Right cardiac atrium (tissue), 5 donors: ENCODE results near the gene IL24. TPM values are rescaled to one million over a fixed set of nuclear protein-coding genes. Genes with fewer than 3 reads are reported as not detected.

Experiments used
- ATAC-seq, 2 donors: fragments of 200-7000 bp; cut with Tn5 transposase; one replicate each; pipeline versions ENCODE4 v1.8.0 to v1.9.1; 2020; ENCODE audit warnings: moderate library complexity in 2 of 2, mild to moderate bottlenecking in 1 of 2
- DNase-seq, 3 donors: peaks; one replicate each; pipeline ENCODE4 v3.0.0-alpha.2; 2020
- H3K27ac ChIP-seq: one replicate; pipeline ENCODE4 v1.5.1; 2013; ENCODE audit warnings: mild to moderate bottlenecking, low read length, control low read depth, moderate library complexity
- H3K27me3 ChIP-seq: one replicate; pipeline ENCODE4 v1.6.1; 2013; ENCODE audit not compliant: control insufficient read depth, insufficient read depth
- H3K4me1 ChIP-seq: one replicate; pipeline ENCODE4 v1.6.1; 2013; ENCODE audit warnings: low read length; ENCODE audit not compliant: control insufficient read depth, insufficient read depth
- H3K4me3 ChIP-seq: one replicate; pipeline ENCODE4 v1.5.1; 2013; ENCODE audit warnings: low read length, control low read depth
- H3K9me3 ChIP-seq: one replicate; pipeline ENCODE4 v1.6.1; 2013; ENCODE audit warnings: low read length; ENCODE audit not compliant: control insufficient read depth
- WGBS: extraction: QIAGEN DNeasy Blood & Tissue Kit; methylation state at CpG from one replicate; pipeline ENCODE4 v1.1.7; 2013; 5-methylcytosine and 5-hydroxymethylcytosine counted together
- intact Hi-C, 4 donors: fragments of 100-400 bp; cut with DNase I; formaldehyde crosslinking; loops; one replicate each; pipeline versions ENCODE4 v1.11.0 to v1.14.0; 2022 to 2023
- polyA plus RNA-seq: library from polyadenylated mRNA; stranded (reverse); fragments of 200-250 nt; gene quantifications from one replicate; pipeline ENCODE4 v1.2.3, GENCODE V29; 2013
- total RNA-seq, 4 donors: library from RNA; stranded (reverse); fragmentation: NEBNext Ultra II Directional; extraction: Animal tissue kit (Norgen Biotek cat#: 25700); gene quantifications; one replicate each; pipeline ENCODE4 v1.2.1, GENCODE V29; 2021
- donor health status: healthy with polysubstance abuse.
- donor health status: DM: no; HTN: yes; CAD: no.
- donor health status: DM: no; HTN: no; CAD: no.
- donor health status: DM: no; HTN: yes; CAD: no; lungs with severe emphysema.
- donor health status: DM: yes; HTN: yes; CAD: no.

IL24 gene
- total and polyA plus RNA-seq, 5 donors = not detected

GRCh38 chr1:206905295-206906164 is 8.3 kb downstream of the IL24 start:
- intact Hi-C loops = loop anchor here in 1 of 4 donors (5.0 to 10.0 kb wide), 2 partner anchors 38 to 431 kb away; partner anchors contain the start of genes IKBKE and IL20
- WGBS = 77% methylated on average over 4 of the region's 4 CpGs
- H3K27me3 ChIP-seq = no peaks in the 10 kb centered on the region
- DNase-seq (no peak), ATAC-seq (no peak)
- H3K9me3 ChIP-seq = no peaks in the 10 kb centered on the region
- no peak overlapping the region for H3K27ac ChIP-seq
- no peaks in the 10 kb centered on the region for H3K4me1 ChIP-seq
- no peak overlapping the region for H3K4me3 ChIP-seq

GRCh38 chr1:206907304-206907991 is 10.2 kb downstream of the IL24 start:
- H3K27me3 ChIP-seq = no peaks in the 10 kb centered on the region
- ATAC-seq (no peak), DNase-seq (peak in 1 of 3 donors; percentile 43)
- H3K27ac ChIP-seq = no peak overlapping the region
- no peak overlapping the region for H3K4me3 ChIP-seq
- no peaks in the 10 kb centered on the region for H3K4me1 ChIP-seq
- intact Hi-C loops = loop anchor here in 1 of 4 donors (5.0 to 10.0 kb wide), 2 partner anchors 40 to 433 kb away; partner anchors contain the start of genes IKBKE and IL20
- WGBS = 83% methylated on average over 23 of the region's 23 CpGs
- H3K9me3 ChIP-seq = no peaks in the 10 kb centered on the region

GRCh38 chr1:206908038-206908437 is 10.8 kb downstream of the IL24 start:
- WGBS = 96% methylated on average over 10 of the region's 10 CpGs
- ATAC-seq (no peak), DNase-seq (no peak)
- H3K9me3 ChIP-seq = no peaks in the 10 kb centered on the region
- intact Hi-C loops = loop anchor here in 1 of 4 donors (5.0 to 10.0 kb wide), 2 partner anchors 41 to 433 kb away; partner anchors contain the start of genes IKBKE and IL20
- no peaks in the 10 kb centered on the region for H3K4me1 ChIP-seq
- no peaks in the 10 kb centered on the region for H3K27me3 ChIP-seq
- no peak overlapping the region for H3K27ac ChIP-seq
- H3K4me3 ChIP-seq = no peak overlapping the region

GRCh38 chr1:206909161-206909882 is 12.1 kb downstream of the IL24 start:
- peak overlapping the region; percentile 51 for H3K4me3 ChIP-seq
- peak; percentile 53 to 73 (median 72) for DNase-seq
- intact Hi-C loops = loop anchor here in 1 of 4 donors (5.0 to 10.0 kb wide), 2 partner anchors 42 to 435 kb away; partner anchors contain the start of genes IKBKE and IL20

GRCh38 chr1:206909883-206910318 is 12.7 kb downstream of the IL24 start:
- 30% methylated on average over 14 of the region's 14 CpGs for WGBS
- DNase-seq (peak in 1 of 3 donors; percentile 55), ATAC-seq (peak; percentile 8 to 17)
- no peak overlapping the region for H3K27ac ChIP-seq
- H3K9me3 ChIP-seq = no peaks in the 10 kb centered on the region
- H3K27me3 ChIP-seq = no peaks in the 10 kb centered on the region
- H3K4me1 ChIP-seq = no peaks in the 10 kb centered on the region
- intact Hi-C loops = loop anchor here (5.0 to 10.0 kb wide), 9 partner anchors 43 to 435 kb away; partner anchors contain the start of genes IKBKE (in 1 of the 4) and IL20 (in 1 of the 4)
- peak overlapping the region; percentile 51 for H3K4me3 ChIP-seq

More at GRCh38 chr1:206909161-206909882, 12.1 kb downstream of the IL24 start:
- peak; percentile 68 to 77 for ATAC-seq
- Histone ChIP-seq H3K9me3 (no peaks in the 10 kb centered on the region), H3K27me3 (no peaks in the 10 kb centered on the region), H3K27ac (no peak overlapping the region), H3K4me1 (no peaks in the 10 kb centered on the region)
- WGBS = 2% methylated on average over 69 of the region's 69 CpGs

- Histone ChIP-seq H3K4me3 (no peak overlapping the region), H3K4me1 (no peaks in the 10 kb centered on the region), H3K27ac (no peak overlapping the region), H3K27me3 (no peaks in the 10 kb centered on the region), H3K9me3 (no peaks in the 10 kb centered on the region)
- intact Hi-C loops = loop anchor here (5.0 to 10.0 kb wide), 7 partner anchors 49 to 426 kb away; no protein-coding TSS in a partner anchor
- WGBS = 0% methylated on average over 1 of the region's 1 CpG
- DNase-seq (no peak), ATAC-seq (peak in 1 of 2 donors; percentile 54)
These were observed 13.9 kb downstream of the IL24 start for GRCh38 chr1:206911064-206911663.

GRCh38 chr1:206912445-206913095 is 15.3 kb downstream of the IL24 start:
- Histone ChIP-seq H3K27ac (no peak overlapping the region), H3K27me3 (no peaks in the 10 kb centered on the region), H3K4me1 (no peaks in the 10 kb centered on the region), H3K9me3 (no peaks in the 10 kb centered on the region), H3K4me3 (no peak overlapping the region)
- DNase-seq (peak; percentile 38 to 74 (median 60)), ATAC-seq (peak; percentile 61 to 67)
- WGBS = 20% methylated on average over 7 of the region's 7 CpGs
- intact Hi-C loops = loop anchor here (5.0 to 10.0 kb wide), 7 partner anchors 50 to 428 kb away; no protein-coding TSS in a partner anchor

- ATAC-seq (no peak), DNase-seq (no peak)
- Histone ChIP-seq H3K27me3 (no peaks in the 10 kb centered on the region), H3K4me3 (no peak overlapping the region), H3K9me3 (no peaks in the 10 kb centered on the region), H3K4me1 (no peaks in the 10 kb centered on the region), H3K27ac (no peak overlapping the region)
- intact Hi-C loops = loop anchor here (5.0 to 10.0 kb wide), 7 partner anchors 52 to 429 kb away; no protein-coding TSS in a partner anchor
- 81% methylated on average over 12 of the region's 12 CpGs for WGBS
These were observed 16.7 kb downstream of the IL24 start for GRCh38 chr1:206913766-206914537.

GRCh38 chr1:206915030-206915735 is 17.9 kb downstream of the IL24 start:
- Histone ChIP-seq H3K4me3 (no peak overlapping the region), H3K27me3 (no peaks in the 10 kb centered on the region), H3K27ac (no peak overlapping the region), H3K4me1 (no peaks in the 10 kb centered on the region), H3K9me3 (no peaks in the 10 kb centered on the region)
- intact Hi-C loops = loop anchor here in 3 of 4 donors (10.0 kb wide), 4 partner anchors 180 to 430 kb away; no protein-coding TSS in a partner anchor
- whole genome bisulfite sequencing = 84% methylated on average over 15 of the region's 15 CpGs
- ATAC-seq (no peak), DNase-seq (no peak)
